HepG2 (cell line): ENCODE data around the gene FXYD5. TPM values are rescaled to one million over a fixed set of nuclear protein-coding genes. Genes with fewer than 3 reads are reported as not detected.

Source experiments
- ARID5B ChIP-seq: IDR thresholded peaks from 2 replicates; pipeline ENCODE4 v1.4.0; 2020; ENCODE audit warnings: mild to moderate bottlenecking, missing genetic modification reagents
- ELF1 ChIP-seq: sonication (generic); formaldehyde crosslinking; IDR thresholded peaks from 2 replicates; pipeline ENCODE4 v1.4.0; 2020; ENCODE audit warnings: missing genetic modification reagents
- NCOR1 ChIP-seq: fragments of 200-600 bp; sonication (generic); IDR thresholded peaks from 2 replicates; pipeline ENCODE4 v1.7.0; 2017; ENCODE audit warnings: antibody characterized with exemption, low read length, borderline replicate concordance
- NFATC3 ChIP-seq: sonication (generic); formaldehyde crosslinking; IDR thresholded peaks from 2 replicates; pipeline ENCODE4 v1.5.1; 2020; ENCODE audit warnings: mild to moderate bottlenecking, missing genetic modification reagents
- POLR2G ChIP-seq: fragments of 200-400 bp; formaldehyde crosslinking; IDR thresholded peaks from 2 replicates; pipeline ENCODE4 v1.6.1; 2018; ENCODE audit warnings: mild to moderate bottlenecking, low read depth, low read length, moderate library complexity
- SOX6 ChIP-seq, 2 experiments: fragments of 450-650 bp in 1 of 2; sonication (generic) in 1 of 2; formaldehyde crosslinking in 1 of 2; IDR thresholded peaks; 2 replicates each; pipeline versions ENCODE4 v1.4.0 to v1.6.1; 2017 to 2020; ENCODE audit warnings: antibody characterized with exemption in 1 of 2, mild to moderate bottlenecking in 1 of 2, missing genetic modification reagents in 1 of 2
- TSC22D2 ChIP-seq: sonication (generic); formaldehyde crosslinking; IDR thresholded peaks from 2 replicates; pipeline ENCODE4 v1.5.1; 2020; ENCODE audit warnings: missing genetic modification reagents, mild to moderate bottlenecking, borderline replicate concordance
- ZNF501 ChIP-seq: sonication (generic); formaldehyde crosslinking; IDR thresholded peaks from 2 replicates; pipeline ENCODE4 v1.5.1; 2020; ENCODE audit warnings: mild to moderate bottlenecking, moderate library complexity, missing genetic modification reagents
- ZNF546 ChIP-seq: sonication (generic); formaldehyde crosslinking; conservative IDR thresholded peaks from 2 replicates; pipeline ENCODE4 v1.8.1; 2023; ENCODE audit warnings: mild to moderate bottlenecking, missing genetic modification reagents
- ZNF644 ChIP-seq: IDR thresholded peaks from 2 replicates; pipeline ENCODE4 v1.6.1; 2016; ENCODE audit warnings: low read depth
- ZNF7 ChIP-seq: IDR thresholded peaks from 2 replicates; pipeline ENCODE4 v1.6.1; 2016; ENCODE audit warnings: missing biosample characterization, missing genetic modification reagents
- polyA plus RNA-seq, 8 experiments: library from polyadenylated mRNA; depleted of rRNA in 3 of 8; stranded (reverse) in 7 of 8; unstranded in 1 of 8; fragments of >200 nt; fragmentation: Illumina TruSeq in 4 of 8; extraction: Trizol in 4 of 8; gene quantifications; 2 replicates each; pipeline versions ENCODE4 v1.2.1 to v1.2.3, GENCODE V29; 2011 to 2016; ENCODE audit warnings: low read depth in 4 of 8, missing spikeins in 1 of 8, mixed read lengths in 1 of 8; ENCODE audit not compliant: insufficient read depth in 1 of 8
- total RNA-seq, 5 experiments: library from RNA; depleted of rRNA; stranded (reverse); fragments of >200 nt; fragmentation: Illumina TruSeq; extraction: Trizol; gene quantifications; 2 replicates each; pipeline ENCODE4 v1.2.3, GENCODE V29; 2016; ENCODE audit warnings: low read depth in 1 of 5
- TF ChIP-seq, protein P1 (sequence below): sonication (generic); formaldehyde crosslinking; IDR thresholded peaks from 2 replicates; pipeline ENCODE4 v1.5.1; 2020; ENCODE audit warnings: mild to moderate bottlenecking, missing genetic modification reagents, borderline replicate concordance

FXYD5 gene
- total and polyA plus RNA-seq, 2 of the 13 experiments (the other 11 are each of a cell fraction or from before 2014, with no cell fraction given), result 0.65 TPM; not detected in 1

DNA sequence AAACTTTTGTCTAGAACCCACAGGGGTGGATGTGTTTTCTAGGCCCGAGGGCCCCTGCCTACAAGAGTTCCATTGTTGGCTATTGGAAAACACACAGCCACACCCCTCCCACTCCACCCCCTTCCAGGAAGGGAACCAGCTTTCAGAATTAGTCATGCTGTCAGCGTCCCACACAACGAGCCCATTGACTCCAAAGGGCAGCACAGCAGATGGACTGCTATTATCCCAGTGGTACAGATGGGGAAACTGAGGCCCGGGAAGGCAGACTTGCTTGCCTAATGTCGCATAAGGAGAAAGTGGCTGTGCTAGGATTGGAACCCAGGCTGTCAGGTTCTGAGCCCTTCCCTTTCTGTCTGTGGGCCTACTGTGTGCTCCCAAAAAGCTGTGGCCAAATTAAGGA lies 47.0 kb upstream of the FXYD5 start (continued):
- TF ChIP-seq ZNF546 (CRISPR knock-in tag) (no peak), POLR2G (peak; percentile 48; the same call in 1 of the 2 replicates), NCOR1 (no peak), TSC22D2 (CRISPR knock-in tag) (no peak), ZNF501 (peak; percentile 47; the same call in 1 of the 2 replicates), ELF1 (CRISPR knock-in tag) (peak; percentile 49; the same call in 1 of the 2 replicates), NFATC3 (CRISPR knock-in tag) (no peak), SOX6 (IDR thresholded peaks at IDR 0.05) (no peak), SOX6 (CRISPR knock-in tag; IDR thresholded peaks at IDR 0.05) (peak; percentile 71), ZNF7 (CRISPR knock-in tag) (no peak), ZNF644 (CRISPR knock-in tag) (peak; percentile 82), ARID5B (peak; percentile 63)
- TF ChIP-seq, protein P1, sequence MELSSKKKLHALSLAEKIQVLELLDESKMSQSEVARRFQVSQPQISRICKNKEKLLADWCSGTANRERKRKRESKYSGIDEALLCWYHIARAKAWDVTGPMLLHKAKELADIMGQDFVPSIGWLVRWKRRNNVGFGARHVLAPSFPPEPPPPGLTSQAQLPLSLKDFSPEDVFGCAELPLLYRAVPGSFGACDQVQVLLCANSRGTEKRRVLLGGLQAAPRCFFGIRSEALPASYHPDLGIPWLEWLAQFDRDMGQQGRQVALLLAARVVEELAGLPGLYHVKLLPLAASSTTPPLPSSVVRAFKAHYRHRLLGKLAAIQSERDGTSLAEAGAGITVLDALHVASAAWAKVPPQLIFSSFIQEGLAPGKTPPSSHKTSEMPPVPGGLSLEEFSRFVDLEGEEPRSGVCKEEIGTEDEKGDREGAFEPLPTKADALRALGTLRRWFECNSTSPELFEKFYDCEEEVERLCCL (CRISPR knock-in tag), result no peak
